Loucy (cell line): ENCODE results near the gene FAM83F.

Experiments used
- H2AFZ ChIP-seq: fragments of 200-600 bp; sonication (generic); 2 replicates; pipeline ENCODE4 v1.6.0; 2016; ENCODE audit warnings: antibody characterized with exemption, mild to moderate bottlenecking, low read length, moderate library complexity
- H3F3A ChIP-seq: fragments of 200-600 bp; 2 replicates; pipeline ENCODE4 v1.6.0; 2016; ENCODE audit warnings: antibody characterized with exemption, low read depth, mild to moderate bottlenecking
- H3K27me3 ChIP-seq: fragments of 200-600 bp; sonication (generic); 2 replicates; pipeline ENCODE4 v1.6.1; 2014; ENCODE audit warnings: low read length, mild to moderate bottlenecking; ENCODE audit not compliant: insufficient read depth, poor library complexity, severe bottlenecking
- H3K36me3 ChIP-seq: fragments of 200-600 bp; sonication (generic); 2 replicates; pipeline ENCODE4 v1.6.1; 2016; ENCODE audit warnings: low read length; ENCODE audit not compliant: insufficient read depth
- H3K4me1 ChIP-seq: fragments of 200-600 bp; sonication (generic); 2 replicates; pipeline ENCODE4 v1.5.1; 2014; ENCODE audit warnings: low read length, mild to moderate bottlenecking; ENCODE audit not compliant: insufficient read depth, poor library complexity, severe bottlenecking
- H3K4me2 ChIP-seq: fragments of 200-600 bp; sonication (generic); 2 replicates; pipeline ENCODE4 v1.6.0; 2014; ENCODE audit warnings: antibody characterized with exemption, low read length, low read depth, mild to moderate bottlenecking; ENCODE audit not compliant: poor library complexity, severe bottlenecking
- H3K4me3 ChIP-seq: fragments of 200-600 bp; sonication (generic); 2 replicates; pipeline ENCODE4 v1.5.1; 2014; ENCODE audit warnings: low read length, mild to moderate bottlenecking, mixed read lengths; ENCODE audit not compliant: poor library complexity, severe bottlenecking
- H3K79me2 ChIP-seq: fragments of 200-600 bp; sonication (generic); 2 replicates; pipeline ENCODE4 v1.6.1; 2014; ENCODE audit warnings: low read length; ENCODE audit not compliant: insufficient read depth
- H3K9ac ChIP-seq: fragments of 200-600 bp; sonication (generic); 2 replicates; pipeline ENCODE4 v1.6.0; 2014; ENCODE audit warnings: mild to moderate bottlenecking, low read depth, low read length, moderate library complexity; ENCODE audit not compliant: poor library complexity, severe bottlenecking
- H3K9me2 ChIP-seq: fragments of 200-600 bp; sonication (generic); replicated peaks from 2 replicates; pipeline ENCODE4 v1.6.1; 2016; ENCODE audit warnings: low read depth, low read length, mixed read lengths
- H3K9me3 ChIP-seq: fragments of 200-600 bp; sonication (generic); 2 replicates; pipeline ENCODE4 v1.6.1; 2014; ENCODE audit warnings: mild to moderate bottlenecking, antibody characterized with exemption, low read length, low read depth; ENCODE audit not compliant: insufficient read depth
- H4K20me1 ChIP-seq: fragments of 200-600 bp; sonication (generic); 2 replicates; pipeline ENCODE4 v1.6.0; 2014; ENCODE audit warnings: antibody characterized with exemption, low read length, mild to moderate bottlenecking; ENCODE audit not compliant: insufficient read depth, poor library complexity, severe bottlenecking
- EZH2phosphoT487 ChIP-seq: fragments of 200-600 bp; IDR thresholded peaks from 2 replicates; pipeline ENCODE4 v1.6.1; 2018; ENCODE audit warnings: antibody characterized with exemption, mild to moderate bottlenecking, moderate library complexity, borderline replicate concordance
- TF ChIP-seq, protein P1 (sequence below): fragments of 200-600 bp; sonication (generic); conservative IDR thresholded peaks from 2 replicates; pipeline ENCODE4 v1.5.1; 2014; ENCODE audit warnings: mild to moderate bottlenecking, antibody characterized with exemption, low read length

FAM83F gene

DNA sequence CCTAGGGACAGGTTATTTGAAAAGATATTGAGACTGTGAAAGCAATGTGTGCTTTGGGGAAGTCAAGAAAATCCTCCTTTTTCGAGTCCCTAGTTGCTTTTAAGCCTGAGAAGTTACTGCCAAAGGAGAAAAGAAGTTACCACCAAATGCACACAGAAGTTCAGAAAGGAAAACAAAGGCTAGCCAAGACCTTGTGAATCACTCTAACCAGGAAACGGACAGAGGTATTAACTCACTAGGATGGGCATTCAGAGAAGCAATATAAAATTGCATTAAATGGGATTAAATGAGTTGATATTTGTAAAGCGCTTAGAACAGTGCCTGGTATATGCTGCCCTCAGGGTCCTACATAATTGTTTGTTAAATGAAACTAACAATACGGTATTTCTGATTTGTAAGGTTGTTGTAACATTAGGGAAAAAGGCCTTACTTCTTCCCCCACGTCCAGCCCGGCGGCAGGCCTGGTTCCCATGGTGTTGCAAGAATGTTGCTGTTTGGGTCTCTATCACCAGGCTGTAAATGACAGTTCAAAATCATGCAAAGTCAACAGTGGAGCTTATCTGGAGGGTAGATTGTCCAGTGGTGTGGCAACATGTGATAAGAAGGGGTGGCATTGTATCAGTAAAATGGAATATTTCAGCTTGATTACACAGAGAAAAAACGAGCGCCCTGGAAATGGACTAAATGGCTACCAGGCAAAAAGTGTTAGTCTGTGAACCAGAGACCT, 27.5 kb upstream of the FAM83F start:
- H3K4me1 ChIP-seq = peaks cover 13% of the 10 kb centered on the region
- no peak overlapping the region for H2AFZ ChIP-seq
- no peaks in the 10 kb centered on the region for H4K20me1 ChIP-seq
- TF ChIP-seq, protein P1, sequence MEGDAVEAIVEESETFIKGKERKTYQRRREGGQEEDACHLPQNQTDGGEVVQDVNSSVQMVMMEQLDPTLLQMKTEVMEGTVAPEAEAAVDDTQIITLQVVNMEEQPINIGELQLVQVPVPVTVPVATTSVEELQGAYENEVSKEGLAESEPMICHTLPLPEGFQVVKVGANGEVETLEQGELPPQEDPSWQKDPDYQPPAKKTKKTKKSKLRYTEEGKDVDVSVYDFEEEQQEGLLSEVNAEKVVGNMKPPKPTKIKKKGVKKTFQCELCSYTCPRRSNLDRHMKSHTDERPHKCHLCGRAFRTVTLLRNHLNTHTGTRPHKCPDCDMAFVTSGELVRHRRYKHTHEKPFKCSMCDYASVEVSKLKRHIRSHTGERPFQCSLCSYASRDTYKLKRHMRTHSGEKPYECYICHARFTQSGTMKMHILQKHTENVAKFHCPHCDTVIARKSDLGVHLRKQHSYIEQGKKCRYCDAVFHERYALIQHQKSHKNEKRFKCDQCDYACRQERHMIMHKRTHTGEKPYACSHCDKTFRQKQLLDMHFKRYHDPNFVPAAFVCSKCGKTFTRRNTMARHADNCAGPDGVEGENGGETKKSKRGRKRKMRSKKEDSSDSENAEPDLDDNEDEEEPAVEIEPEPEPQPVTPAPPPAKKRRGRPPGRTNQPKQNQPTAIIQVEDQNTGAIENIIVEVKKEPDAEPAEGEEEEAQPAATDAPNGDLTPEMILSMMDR = no peak
- TF ChIP-seq EZH2phosphoT487 = no peak
- no peaks in the 10 kb centered on the region for H3F3A ChIP-seq
- H3K79me2 ChIP-seq = peaks cover 8% of the 10 kb centered on the region; the same call in 1 of the 2 replicates
- H3K9me2 ChIP-seq = no peaks in the 10 kb centered on the region
- H3K27me3 ChIP-seq = no peaks in the 10 kb centered on the region
- H3K4me2 ChIP-seq = no peak overlapping the region
- H3K4me3 ChIP-seq = no peak overlapping the region
- peaks cover 89% of the 10 kb centered on the region for H3K36me3 ChIP-seq
- no peaks in the 10 kb centered on the region for H3K9me3 ChIP-seq
- no peak overlapping the region for H3K9ac ChIP-seq

DNA sequence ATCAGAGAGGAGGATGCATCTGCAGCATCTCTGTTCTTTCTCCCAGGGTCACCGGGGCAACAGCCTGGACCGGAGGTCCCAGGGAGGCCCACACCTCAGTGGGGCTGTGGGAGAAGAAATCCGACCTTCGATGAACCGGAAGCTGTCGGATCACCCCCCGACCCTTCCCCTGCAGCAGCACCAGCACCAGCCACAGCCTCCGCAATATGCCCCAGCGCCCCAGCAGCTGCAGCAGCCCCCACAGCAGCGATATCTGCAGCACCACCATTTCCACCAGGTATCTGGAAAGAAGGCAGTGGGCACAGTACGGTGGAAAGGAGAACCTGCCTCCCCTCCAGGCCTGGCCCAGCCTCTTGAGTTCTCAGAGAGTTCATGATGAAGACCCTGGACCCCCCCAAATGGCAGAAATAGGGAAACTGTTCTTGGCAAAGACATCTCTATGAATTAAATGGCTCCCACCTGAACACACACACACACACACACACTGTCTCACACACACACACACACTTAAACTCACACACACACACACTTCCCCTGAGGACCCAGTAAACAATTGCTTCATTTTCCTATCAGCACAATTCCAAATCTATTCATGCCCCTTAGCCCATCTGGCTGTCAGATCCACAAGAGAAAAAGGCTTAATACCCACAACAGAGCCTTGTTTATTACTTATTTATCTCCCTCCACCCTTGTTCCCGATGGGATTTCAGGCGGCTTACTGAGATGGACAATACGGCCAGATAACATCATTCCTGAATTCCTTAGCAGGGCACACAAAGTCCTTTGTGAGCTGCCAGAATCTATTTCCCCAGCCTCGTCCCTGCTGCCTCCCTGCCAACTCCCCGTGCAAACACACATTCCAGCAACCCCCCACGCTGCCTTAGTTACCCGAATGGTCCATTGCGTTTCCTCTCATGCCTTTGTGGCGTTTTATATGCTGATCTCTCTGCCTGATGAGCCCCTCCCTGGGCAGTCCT, 26.5 kb upstream of the FAM83F start:
- no peak overlapping the region for H3K4me3 ChIP-seq

DNA sequence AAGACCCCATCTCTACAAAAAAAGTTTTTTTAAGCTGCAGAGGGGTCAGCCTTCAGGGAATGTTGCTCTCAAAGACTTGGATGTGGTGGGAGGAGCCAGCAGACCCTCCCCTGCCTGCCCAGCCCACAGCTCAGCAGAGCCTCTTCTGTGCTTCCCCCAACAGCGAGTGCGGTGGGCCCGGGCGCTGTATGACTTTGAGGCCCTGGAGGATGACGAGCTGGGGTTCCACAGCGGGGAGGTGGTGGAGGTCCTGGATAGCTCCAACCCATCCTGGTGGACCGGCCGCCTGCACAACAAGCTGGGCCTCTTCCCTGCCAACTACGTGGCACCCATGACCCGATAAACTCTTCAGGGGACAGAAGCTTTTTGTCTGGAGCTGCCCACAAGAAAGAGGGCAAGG, 24.0 kb upstream of the FAM83F start:
- H3K9me2 ChIP-seq = no peaks in the 10 kb centered on the region
- H3K79me2 ChIP-seq = no peaks in the 10 kb centered on the region
- no peaks in the 10 kb centered on the region for H3F3A ChIP-seq
- no peak overlapping the region for H2AFZ ChIP-seq
- no peaks in the 10 kb centered on the region for H3K4me1 ChIP-seq
- TF ChIP-seq, protein P1 = no peak
- TF ChIP-seq EZH2phosphoT487 = no peak
- no peaks in the 10 kb centered on the region for H3K27me3 ChIP-seq
- H3K36me3 ChIP-seq = peaks cover 78% of the 10 kb centered on the region
- H3K4me3 ChIP-seq = no peak overlapping the region
- no peaks in the 10 kb centered on the region for H3K9me3 ChIP-seq
- H4K20me1 ChIP-seq = no peaks in the 10 kb centered on the region
- H3K9ac ChIP-seq = no peak overlapping the region
- H3K4me2 ChIP-seq = no peak overlapping the region

More for the DNA sequence above, 26.5 kb upstream of the FAM83F start:
- Histone ChIP-seq H3K79me2 (peaks cover 3% of the 10 kb centered on the region; the same call in 1 of the 2 replicates), H3K36me3 (peaks cover 98% of the 10 kb centered on the region), H3K4me2 (no peak overlapping the region), H4K20me1 (no peaks in the 10 kb centered on the region), H2AFZ (no peak overlapping the region), H3K9me3 (no peaks in the 10 kb centered on the region), H3K4me1 (peaks cover 2% of the 10 kb centered on the region), H3K27me3 (no peaks in the 10 kb centered on the region), H3K9ac (no peak overlapping the region), H3K9me2 (no peaks in the 10 kb centered on the region), H3F3A (no peaks in the 10 kb centered on the region)
- no peak for TF ChIP-seq EZH2phosphoT487
- TF ChIP-seq, protein P1 = no peak
